HT1080 (cell line): Measurements from ENCODE around the gene SETD4. TPM values are rescaled to one million over a fixed set of nuclear protein-coding genes. Genes with fewer than 3 reads are reported as not detected.

Experiments
- DNase-seq: peaks from one replicate; pipeline ENCODE4 v3.0.0-alpha.2; 2015; ENCODE audit warnings: low read depth
- total RNA-seq: library from RNA; depleted of rRNA; stranded (reverse); fragments of >200 nt; shearing (Covaris generic); gene quantifications from 2 replicates; pipeline ENCODE4 v1.2.3, GENCODE V29; 2014

SETD4 gene
- total RNA-seq, 1 experiment from 2014 or later, result 10.7 TPM

GRCh38 chr21:36048357-36048756, 12.0 kb downstream of the SETD4 start:
- DNase-seq, result no peak

- no peak for DNase-seq
Observed at GRCh38 chr21:36047139-36047538, 13.2 kb downstream of the SETD4 start.

GRCh38 chr21:36045993-36046392, 14.3 kb downstream of the SETD4 start:
- DNase-seq, result no peak

GRCh38 chr21:36044056-36044455, 16.3 kb downstream of the SETD4 start:
- DNase-seq, result no peak

GRCh38 chr21:36041910-36042309, 18.4 kb downstream of the SETD4 start:
- DNase-seq, result no peak

GRCh38 chr21:36040389-36040788, 19.9 kb downstream of the SETD4 start:
- no peak for DNase-seq

- DNase-seq, result no peak
Observed at GRCh38 chr21:36039861-36040260, 20.5 kb downstream of the SETD4 start.

GRCh38 chr21:36038701-36039497, 21.4 kb downstream of the SETD4 start:
- DNase-seq, result no peak

GRCh38 chr21:36035381-36035791, 24.9 kb downstream of the SETD4 start:
- DNase-seq, result no peak

GRCh38 chr21:36034211-36034913, 26.0 kb downstream of the SETD4 start:
- DNase-seq, result no peak

GRCh38 chr21:36032647-36033406, 27.5 kb downstream of the SETD4 start:
- DNase-seq, result no peak

- no peak for DNase-seq
Observed at GRCh38 chr21:36030581-36031189, 29.6 kb downstream of the SETD4 start.

GRCh38 chr21:36029309-36029708, 31.0 kb downstream of the SETD4 start:
- DNase-seq, result no peak

- DNase-seq, result peak; percentile 72
Observed at GRCh38 chr21:36028127-36029069, 31.9 kb downstream of the SETD4 start.

GRCh38 chr21:36027347-36027746, 33.0 kb downstream of the SETD4 start:
- no peak for DNase-seq

- DNase-seq, result no peak
Observed at GRCh38 chr21:36024782-36025181, 35.5 kb downstream of the SETD4 start.

GRCh38 chr21:36023092-36023480, 37.2 kb downstream of the SETD4 start:
- no peak for DNase-seq

- no peak for DNase-seq
Observed at GRCh38 chr21:36022427-36023091, 37.8 kb downstream of the SETD4 start.

GRCh38 chr21:36021251-36021837, 39.0 kb downstream of the SETD4 start:
- DNase-seq, result no peak

- no peak for DNase-seq
Observed at GRCh38 chr21:36015045-36015444, 45.3 kb downstream of the SETD4 start.
